ENCODE data around the gene SLC12A9.
"Not testable (repeated sequence)": the region's sequence is repeated elsewhere in the genome, so short reads cannot be mapped to it uniquely, and the experiment has no call there.

The SLC12A9 gene

DNA sequence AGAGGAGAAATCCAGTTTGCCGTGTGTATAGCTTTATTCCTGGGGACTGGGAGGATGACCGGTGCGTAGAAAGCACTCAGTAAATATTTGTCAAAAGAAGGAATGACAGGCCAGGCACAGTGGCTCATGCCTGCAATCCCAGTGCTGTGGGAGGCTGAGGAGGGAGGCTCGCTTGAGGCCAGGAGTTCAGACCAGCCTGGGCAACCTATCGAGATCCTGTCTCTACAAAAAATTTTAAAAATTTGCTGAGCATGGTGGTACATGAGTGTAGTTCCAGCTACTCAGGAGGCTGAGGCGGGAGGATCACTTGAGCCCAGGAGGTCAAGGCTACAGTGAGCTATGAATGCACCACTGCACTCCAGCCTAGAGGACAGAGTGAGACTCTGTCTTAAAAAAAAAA lies 41.0 kb upstream of the SLC12A9 start:
- no peak for DNase-seq (ENCODE audit: low read depth)
- no peak for TF ChIP-seq CTCF (IDR thresholded peaks at IDR 0.05; ENCODE audit: low read depth, low read length, missing control alignments)
- H3K4me3 ChIP-seq (ENCODE audit: low read depth, low read length) = no peak overlapping the region

DNA sequence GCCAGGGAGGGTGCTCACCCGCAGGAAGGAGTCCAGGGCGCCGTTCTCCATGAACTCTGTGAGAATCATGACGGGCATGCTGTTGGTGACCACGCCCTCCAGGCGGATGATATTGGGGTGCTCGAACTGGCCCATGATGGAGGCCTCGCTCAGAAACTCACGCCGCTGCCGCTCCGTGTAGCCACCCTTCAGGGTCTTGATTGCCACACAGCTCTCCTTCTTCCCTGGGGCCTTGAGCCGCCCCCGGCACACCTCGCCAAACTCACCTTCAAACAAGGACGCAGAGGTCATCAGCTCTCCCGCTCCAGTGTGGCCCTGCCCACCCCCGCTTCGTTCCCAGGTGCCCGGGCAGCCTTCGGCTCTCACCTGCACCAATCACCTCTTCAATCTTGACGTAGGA lies 39.8 kb upstream of the SLC12A9 start:
- TF ChIP-seq CTCF (IDR thresholded peaks at IDR 0.05; ENCODE audit: low read depth, low read length, missing control alignments) = no peak
- DNase-seq (ENCODE audit: low read depth) = no peak
- H3K4me3 ChIP-seq (ENCODE audit: low read depth, low read length) = no peak overlapping the region

DNA sequence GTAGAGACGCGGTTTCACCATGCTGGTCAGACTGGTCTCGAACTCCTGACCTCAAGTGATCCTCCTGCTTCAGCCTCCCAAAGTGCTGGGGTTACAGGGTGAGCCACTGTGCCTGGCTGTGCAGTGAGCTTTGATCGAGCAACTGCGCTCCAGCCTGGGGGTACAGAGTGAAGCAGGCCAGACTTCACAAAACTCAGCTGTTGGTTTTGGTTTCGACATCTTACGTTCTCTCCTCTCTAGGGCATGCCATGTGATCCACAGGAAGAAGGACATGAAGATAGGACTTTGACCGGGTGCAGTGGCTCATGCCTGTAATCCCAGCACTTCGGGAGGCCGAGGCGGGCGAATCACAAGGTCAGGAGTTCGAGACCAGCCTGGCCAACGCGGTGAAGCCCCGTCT lies 36.0 kb upstream of the SLC12A9 start:
- not testable (repeated sequence) for H3K4me3 ChIP-seq (ENCODE audit: low read depth, low read length); DNase-seq (ENCODE audit: low read depth)

GRCh38 chr7:100817097-100817496 lies 35.4 kb upstream of the SLC12A9 start:
- DNase-seq (ENCODE audit: low read depth) = no peak
- no peak overlapping the region for H3K4me3 ChIP-seq (ENCODE audit: low read depth, low read length)
- TF ChIP-seq CTCF (IDR thresholded peaks at IDR 0.05; ENCODE audit: low read depth, low read length, missing control alignments) = no peak

GRCh38 chr7:100818366-100818765 lies 34.1 kb upstream of the SLC12A9 start:
- no peak for DNase-seq (ENCODE audit: low read depth)
- no peak overlapping the region for H3K4me3 ChIP-seq (ENCODE audit: low read depth, low read length)

GRCh38 chr7:100818825-100819224 lies 33.7 kb upstream of the SLC12A9 start:
- no peak for DNase-seq (ENCODE audit: low read depth)
- H3K4me3 ChIP-seq (ENCODE audit: low read depth, low read length) = no peak overlapping the region
- TF ChIP-seq CTCF (IDR thresholded peaks at IDR 0.05; ENCODE audit: low read depth, low read length, missing control alignments) = no peak

More at GRCh38 chr7:100818366-100818765, 34.1 kb upstream of the SLC12A9 start:
- no peak for TF ChIP-seq CTCF (IDR thresholded peaks at IDR 0.05; ENCODE audit: low read depth, low read length, missing control alignments)

GRCh38 chr7:100819586-100819985 lies 32.9 kb upstream of the SLC12A9 start:
- no peak for TF ChIP-seq CTCF (IDR thresholded peaks at IDR 0.05; ENCODE audit: low read depth, low read length, missing control alignments)
- no peak overlapping the region for H3K4me3 ChIP-seq (ENCODE audit: low read depth, low read length)
- DNase-seq (ENCODE audit: low read depth) = no peak
